Measurements from ENCODE around the gene DERA. TPM values are rescaled to one million over a fixed set of nuclear protein-coding genes. Genes with fewer than 3 reads are reported as not detected.
"Not testable (repeated sequence)": the region's sequence is repeated elsewhere in the genome, so short reads cannot be mapped to it uniquely, and the experiment has no call there.

DERA gene
- total RNA-seq, 5 donors from 2014 or later (not counting 1 experiment from before 2014, with no cell fraction given) = 11.0 to 13.4 (median 11.6) TPM

DNA sequence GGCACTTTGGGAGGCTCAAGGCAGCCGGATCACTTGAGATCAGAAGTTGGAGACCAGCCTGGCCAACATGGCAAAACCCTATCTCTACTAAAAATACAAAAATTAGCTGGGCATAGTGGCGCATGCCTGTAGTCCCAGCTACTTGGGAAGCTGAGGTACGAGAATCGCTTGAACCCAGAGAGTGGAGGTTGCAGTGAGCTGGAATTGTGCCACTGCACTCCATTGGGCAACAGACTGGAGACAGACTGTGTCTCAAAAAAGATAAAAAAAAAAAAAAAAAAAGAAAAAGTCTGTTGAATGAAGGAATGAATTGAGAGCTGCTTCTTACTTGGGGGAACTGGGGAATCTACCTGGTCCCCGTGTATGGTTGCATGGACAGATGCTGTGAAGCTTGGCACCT lies 3.0 kb downstream of the DERA start:
- ChIA-PET CTCF (interaction anchor here in 1 of 2 donors (6.3 kb wide), 1 partner anchor 16 kb away, joined by 49 read pairs; no protein-coding TSS in a partner anchor), POLR2A (interaction anchor here in 1 of 2 donors (0.6 kb wide), 1 partner anchor 1221 kb away, joined by 4 read pairs; no protein-coding TSS in a partner anchor)
- no CpG with 5 or more reads among the region's 5 CpGs for WGBS (ENCODE audit: insufficient coverage)
- H3K9me3 Mint-ChIP-seq; H3K27me3 Mint-ChIP-seq; H3K4me3 Mint-ChIP-seq; H3K36me3 ChIP-seq (ENCODE audit: control insufficient read depth in 2 of 2, extremely low read depth in 1 of 2, insufficient read depth in 1 of 2, low read length in 1 of 2); H3K27me3 ChIP-seq (replicated peaks in 1 of 2; ENCODE audit: control insufficient read depth in 2 of 2, extremely low read depth in 1 of 2, insufficient read depth in 2 of 2, low read length in 1 of 2); ATAC-seq (replicated peaks in 1 of 4); H3K27ac Mint-ChIP-seq; H3K9me3 ChIP-seq; DNase-seq; H3K27ac ChIP-seq (ENCODE audit: low read length); H3K4me3 ChIP-seq (ENCODE audit: control insufficient read depth in 1 of 2, extremely low read depth in 1 of 2, low read length in 1 of 2); H3K4me1 ChIP-seq (ENCODE audit: control insufficient read depth in 1 of 2, extremely low read depth in 1 of 2, insufficient read depth in 2 of 2, low read length in 2 of 2): not testable (repeated sequence)
- Mint-ChIP-seq H3K4me1 (peaks cover 21 to 28% (median 24%) of the 10 kb centered on the region in 3 donors), H3K36me3 (peaks cover 12% of the 10 kb centered on the region)

DNA sequence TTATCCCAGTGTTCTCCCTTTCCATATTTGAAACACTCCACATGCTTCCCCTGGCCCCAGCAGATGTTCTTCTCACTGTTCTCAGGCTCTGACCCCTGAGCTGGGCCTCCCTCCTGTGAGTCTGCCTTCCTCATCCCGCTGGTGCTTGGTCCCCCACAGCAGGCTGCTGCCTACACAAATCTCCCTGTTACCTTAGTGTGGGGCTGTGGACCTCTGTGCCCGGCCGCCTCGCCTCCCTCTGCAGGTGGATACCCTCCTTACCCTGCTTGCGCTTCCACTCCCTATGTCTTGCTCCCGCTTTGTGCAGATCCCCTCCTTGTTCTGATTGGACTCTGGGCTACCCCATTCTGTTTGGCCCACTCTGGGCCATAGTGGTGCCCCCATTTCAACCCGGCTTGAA lies 6.9 kb downstream of the DERA start:
- no peak for DNase-seq
- ATAC-seq (replicated peaks in 1 of 4) = no peak
- H3K4me3 Mint-ChIP-seq = no peak overlapping the region
- peaks cover 0 to 4% of the 10 kb centered on the region in 2 donors for H3K36me3 ChIP-seq (ENCODE audit: control insufficient read depth in 2 of 2, extremely low read depth in 1 of 2, insufficient read depth in 1 of 2, low read length in 1 of 2)
- no peak overlapping the region for H3K4me3 ChIP-seq (ENCODE audit: control insufficient read depth in 1 of 2, extremely low read depth in 1 of 2, low read length in 1 of 2)
- H3K27me3 Mint-ChIP-seq = no peaks in the 10 kb centered on the region
- ChIA-PET CTCF (no interaction called here), POLR2A (no interaction called here)
- H3K27ac ChIP-seq (ENCODE audit: low read length) = no peak overlapping the region
- H3K27me3 ChIP-seq (replicated peaks in 1 of 2; ENCODE audit: control insufficient read depth in 2 of 2, extremely low read depth in 1 of 2, insufficient read depth in 2 of 2, low read length in 1 of 2) = no peaks in the 10 kb centered on the region
- H3K4me1 Mint-ChIP-seq = peaks cover 0 to 12% (median 8%) of the 10 kb centered on the region in 3 donors
- H3K9me3 ChIP-seq = no peaks in the 10 kb centered on the region
- H3K36me3 Mint-ChIP-seq = peaks cover 12% of the 10 kb centered on the region
- H3K9me3 Mint-ChIP-seq = no peaks in the 10 kb centered on the region
- 93% methylated on average over 6 of the region's 7 CpGs for WGBS (ENCODE audit: insufficient coverage)
- no peaks in the 10 kb centered on the region for H3K4me1 ChIP-seq (ENCODE audit: control insufficient read depth in 1 of 2, extremely low read depth in 1 of 2, insufficient read depth in 2 of 2, low read length in 2 of 2)
- no peak overlapping the region for H3K27ac Mint-ChIP-seq

DNA sequence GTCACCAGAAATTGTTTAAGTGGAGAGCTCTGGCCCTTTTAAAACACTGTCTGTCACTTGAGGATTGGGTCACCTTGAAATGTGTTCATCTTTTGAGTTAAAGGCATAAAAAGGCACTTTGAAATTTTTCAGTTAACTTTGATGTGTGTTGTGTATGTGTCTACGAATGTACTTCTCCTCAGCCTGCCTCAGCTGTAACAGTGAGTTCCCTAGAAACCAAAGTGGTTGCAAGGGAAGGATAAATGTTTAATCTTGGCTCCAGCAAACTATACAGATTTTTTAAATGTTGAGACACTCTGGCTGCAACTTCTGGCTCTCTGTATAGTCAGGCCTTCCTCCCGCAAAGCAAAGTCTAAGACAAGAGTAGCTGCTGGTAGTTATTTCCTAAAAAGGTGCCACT lies 8.3 kb downstream of the DERA start:
- no peak overlapping the region for H3K27ac ChIP-seq (ENCODE audit: low read length)
- ATAC-seq (replicated peaks in 1 of 4) (no peak), DNase-seq (no peak)
- Mint-ChIP-seq H3K9me3 (no peaks in the 10 kb centered on the region), H3K4me3 (no peak overlapping the region), H3K27ac (no peak overlapping the region), H3K27me3 (no peaks in the 10 kb centered on the region), H3K36me3 (peaks cover 18% of the 10 kb centered on the region), H3K4me1 (peaks cover under 1 to 10% (median 7%) of the 10 kb centered on the region in 3 donors)
- H3K27me3 ChIP-seq (replicated peaks in 1 of 2; ENCODE audit: control insufficient read depth in 2 of 2, extremely low read depth in 1 of 2, insufficient read depth in 2 of 2, low read length in 1 of 2) = no peaks in the 10 kb centered on the region
- no peak overlapping the region for H3K4me3 ChIP-seq (ENCODE audit: control insufficient read depth in 1 of 2, extremely low read depth in 1 of 2, low read length in 1 of 2)
- H3K4me1 ChIP-seq (ENCODE audit: control insufficient read depth in 1 of 2, extremely low read depth in 1 of 2, insufficient read depth in 2 of 2, low read length in 2 of 2) = no peaks in the 10 kb centered on the region
- ChIA-PET CTCF (interaction anchor here in 1 of 2 donors (0.6 kb wide), 1 partner anchor 14 kb away, joined by 3 read pairs; no protein-coding TSS in a partner anchor), POLR2A (interaction anchor here in 1 of 2 donors (0.7 kb wide), 1 partner anchor 137 kb away, joined by 5 read pairs; no protein-coding TSS in a partner anchor)
- 67% methylated on average over 1 of the region's 2 CpGs for WGBS (ENCODE audit: insufficient coverage)
- H3K36me3 ChIP-seq (ENCODE audit: control insufficient read depth in 2 of 2, extremely low read depth in 1 of 2, insufficient read depth in 1 of 2, low read length in 1 of 2) = peaks cover 0 to 4% of the 10 kb centered on the region in 2 donors
- H3K9me3 ChIP-seq = no peaks in the 10 kb centered on the region

DNA sequence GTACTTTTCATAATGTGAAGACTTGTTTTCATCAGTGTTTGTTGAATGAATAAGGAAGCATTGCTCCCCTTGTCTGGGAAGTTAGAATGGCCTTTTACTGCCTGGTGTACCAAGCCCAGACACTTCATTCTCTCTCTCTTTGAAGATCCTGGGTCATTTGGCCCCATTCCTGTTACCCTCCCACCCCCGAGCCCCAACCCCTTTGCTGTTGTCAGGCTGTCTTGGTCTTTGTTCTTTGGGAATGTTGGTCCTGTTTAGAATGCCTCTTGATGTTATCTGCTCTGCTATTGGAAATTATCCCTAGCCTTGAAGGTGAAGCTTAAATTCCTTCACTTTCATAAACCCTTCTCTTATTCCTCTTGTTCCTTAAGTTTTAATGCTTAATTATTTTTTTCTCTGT lies 13.8 kb downstream of the DERA start:
- ATAC-seq (replicated peaks in 1 of 4) (no peak), DNase-seq (no peak)
- Mint-ChIP-seq H3K9me3 (no peaks in the 10 kb centered on the region), H3K27me3 (no peaks in the 10 kb centered on the region), H3K27ac (no peak overlapping the region), H3K4me1 (peaks cover 3 to 14% (median 11%) of the 10 kb centered on the region in 3 donors), H3K36me3 (peaks cover 8% of the 10 kb centered on the region), H3K4me3 (no peak overlapping the region)
- Histone ChIP-seq H3K36me3 (ENCODE audit: control insufficient read depth in 2 of 2, extremely low read depth in 1 of 2, insufficient read depth in 1 of 2, low read length in 1 of 2) (no peaks in the 10 kb centered on the region), H3K4me1 (ENCODE audit: control insufficient read depth in 1 of 2, extremely low read depth in 1 of 2, insufficient read depth in 2 of 2, low read length in 2 of 2) (no peaks in the 10 kb centered on the region), H3K27ac (ENCODE audit: low read length) (no peak overlapping the region), H3K27me3 (replicated peaks in 1 of 2; ENCODE audit: control insufficient read depth in 2 of 2, extremely low read depth in 1 of 2, insufficient read depth in 2 of 2, low read length in 1 of 2) (no peaks in the 10 kb centered on the region), H3K9me3 (no peaks in the 10 kb centered on the region), H3K4me3 (ENCODE audit: control insufficient read depth in 1 of 2, extremely low read depth in 1 of 2, low read length in 1 of 2) (no peak overlapping the region)
- no CpG with 5 or more reads among the region's 1 CpG for WGBS (ENCODE audit: insufficient coverage)
- ChIA-PET POLR2A (no interaction called here), CTCF (interaction anchor here in 1 of 2 donors (0.6 kb wide), 1 partner anchor 55 kb away, joined by 3 read pairs; no protein-coding TSS in a partner anchor)

DNA sequence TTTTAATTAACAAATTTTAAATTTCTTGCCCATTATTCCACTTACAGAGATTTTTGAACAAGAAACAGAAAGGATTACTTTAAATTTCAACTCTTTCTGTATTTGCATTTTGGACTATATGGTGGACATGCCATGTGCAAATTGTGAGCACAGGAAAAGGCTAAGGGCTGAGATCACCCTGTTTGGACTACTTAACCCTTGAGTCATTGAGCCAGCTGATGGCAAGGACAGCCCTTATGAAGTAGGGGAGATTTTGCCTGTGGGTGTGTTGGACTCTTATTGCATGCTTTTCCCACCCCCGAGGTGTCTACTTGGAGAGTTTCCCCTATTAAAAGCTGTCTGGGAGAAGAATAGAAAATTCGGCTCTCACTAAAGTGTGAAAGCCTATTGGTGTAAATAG lies 17.2 kb downstream of the DERA start:
- POLR2A ChIA-PET = no interaction called here

DNA sequence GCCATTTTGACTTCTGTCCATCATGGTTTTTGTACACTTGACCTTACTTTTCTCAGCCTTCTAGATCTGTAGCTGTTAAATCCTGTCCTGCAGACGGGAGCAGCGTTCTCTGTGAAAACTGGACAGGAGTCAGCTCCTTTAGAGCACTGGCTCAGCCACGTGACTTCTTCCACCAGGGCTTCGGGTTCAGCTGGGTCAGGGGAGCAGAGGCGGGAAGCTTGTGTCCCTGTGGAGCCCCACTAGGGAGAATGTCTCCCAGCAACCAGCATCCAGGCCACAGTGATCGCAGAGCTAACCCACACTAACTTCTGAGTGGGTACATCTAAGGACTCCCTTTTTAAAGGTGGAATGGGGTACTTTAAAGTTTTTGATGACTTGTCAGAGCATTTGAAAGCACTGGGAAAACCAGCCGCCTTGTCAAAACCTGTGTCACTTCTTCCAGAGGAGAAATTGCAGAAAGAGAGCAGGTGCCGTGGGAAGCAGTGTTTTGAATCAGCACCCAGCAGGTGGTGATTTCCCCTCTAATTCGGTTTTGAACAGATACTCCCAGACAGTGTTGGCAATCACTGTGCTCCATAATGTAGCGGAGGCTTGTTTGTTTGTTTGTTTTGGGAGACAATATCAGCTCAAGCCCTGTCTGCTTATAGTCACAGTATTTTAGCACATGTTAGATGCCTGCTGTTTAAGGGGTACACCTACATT lies 17.9 kb downstream of the DERA start:
- 83% methylated on average over 7 of the region's 10 CpGs for WGBS (ENCODE audit: insufficient coverage)
- no peak for DNase-seq
- Mint-ChIP-seq H3K9me3 (peaks cover 0 to 2% (median 0%) of the 10 kb centered on the region in 3 donors), H3K4me3 (no peak overlapping the region), H3K27ac (no peak overlapping the region), H3K4me1 (peaks cover 0 to 14% (median 10%) of the 10 kb centered on the region in 3 donors), H3K36me3 (peaks cover 14% of the 10 kb centered on the region), H3K27me3 (no peaks in the 10 kb centered on the region)
- no peak for ATAC-seq (replicated peaks in 1 of 4)
- no peaks in the 10 kb centered on the region for H3K9me3 ChIP-seq
- ChIA-PET POLR2A (no interaction called here), CTCF (interaction anchor here in 1 of 2 donors (0.6 kb wide), 1 partner anchor 17 kb away, joined by 3 read pairs; no protein-coding TSS in a partner anchor)
- H3K36me3 ChIP-seq (ENCODE audit: control insufficient read depth in 2 of 2, extremely low read depth in 1 of 2, insufficient read depth in 1 of 2, low read length in 1 of 2) = no peaks in the 10 kb centered on the region
- H3K4me3 ChIP-seq (ENCODE audit: control insufficient read depth in 1 of 2, extremely low read depth in 1 of 2, low read length in 1 of 2) = no peak overlapping the region
- H3K4me1 ChIP-seq (ENCODE audit: control insufficient read depth in 1 of 2, extremely low read depth in 1 of 2, insufficient read depth in 2 of 2, low read length in 2 of 2) = no peaks in the 10 kb centered on the region
- no peak overlapping the region for H3K27ac ChIP-seq (ENCODE audit: low read length)
- H3K27me3 ChIP-seq (replicated peaks in 1 of 2; ENCODE audit: control insufficient read depth in 2 of 2, extremely low read depth in 1 of 2, insufficient read depth in 2 of 2, low read length in 1 of 2) = no peaks in the 10 kb centered on the region

More for the DNA sequence above, 17.2 kb downstream of the DERA start:
- no peaks in the 10 kb centered on the region for H3K27me3 Mint-ChIP-seq
- CTCF ChIA-PET = no interaction called here
- H3K4me1 Mint-ChIP-seq = peaks cover 0 to 14% (median 13%) of the 10 kb centered on the region in 3 donors
- Histone ChIP-seq H3K36me3 (ENCODE audit: control insufficient read depth in 2 of 2, extremely low read depth in 1 of 2, insufficient read depth in 1 of 2, low read length in 1 of 2) (no peaks in the 10 kb centered on the region), H3K9me3 (no peaks in the 10 kb centered on the region), H3K4me1 (ENCODE audit: control insufficient read depth in 1 of 2, extremely low read depth in 1 of 2, insufficient read depth in 2 of 2, low read length in 2 of 2) (no peaks in the 10 kb centered on the region), H3K4me3 (ENCODE audit: control insufficient read depth in 1 of 2, extremely low read depth in 1 of 2, low read length in 1 of 2) (no peak overlapping the region), H3K27me3 (replicated peaks in 1 of 2; ENCODE audit: control insufficient read depth in 2 of 2, extremely low read depth in 1 of 2, insufficient read depth in 2 of 2, low read length in 1 of 2) (no peaks in the 10 kb centered on the region), H3K27ac (ENCODE audit: low read length) (no peak overlapping the region)
- peaks cover 0 to 2% (median 0%) of the 10 kb centered on the region in 3 donors for H3K9me3 Mint-ChIP-seq
- ATAC-seq (replicated peaks in 1 of 4) = no peak
- peaks cover 18% of the 10 kb centered on the region for H3K36me3 Mint-ChIP-seq
- DNase-seq = no peak
- H3K27ac Mint-ChIP-seq = no peak overlapping the region
- WGBS (ENCODE audit: insufficient coverage) = 80% methylated on average over 1 of the region's 2 CpGs
- no peak overlapping the region for H3K4me3 Mint-ChIP-seq

All from T-cell (primary cell).